Stimulated activated naive CD8-positive, alpha-beta T cell treated with anti-CD3 and anti-CD28 coated beads, Interleukin-15, Interleukin-2, amounts not matched to agents 100 ng/mL and 50 ng/mL, for 24 hours (primary cell): ENCODE measurements around the gene TNFSF15.

Source experiments
- H3K27ac Mint-ChIP-seq: one replicate; pipeline ENCODE4 v1.8.0; 2021; ENCODE audit warnings: mild to moderate bottlenecking, mixed read lengths
- H3K27me3 Mint-ChIP-seq: one replicate; pipeline ENCODE4 v1.8.0; 2021; ENCODE audit warnings: mixed read lengths
- H3K36me3 Mint-ChIP-seq: one replicate; pipeline ENCODE4 v1.8.0; 2021; ENCODE audit warnings: low read depth, mixed read lengths
- H3K4me1 Mint-ChIP-seq: one replicate; pipeline ENCODE4 v1.8.0; 2021; ENCODE audit warnings: low read depth, mixed read lengths
- H3K4me3 Mint-ChIP-seq: one replicate; pipeline ENCODE4 v1.8.0; 2021; ENCODE audit warnings: mild to moderate bottlenecking, mixed read lengths
- H3K9me3 Mint-ChIP-seq: one replicate; pipeline ENCODE4 v1.8.0; 2021; ENCODE audit warnings: mixed read lengths

Gene TNFSF15

GRCh38 chr9:114785866-114786650 lies 19.8 kb downstream of the TNFSF15 start:
- no peak overlapping the region for H3K4me3 Mint-ChIP-seq
- no peaks in the 10 kb centered on the region for H3K27me3 Mint-ChIP-seq
- H3K9me3 Mint-ChIP-seq: no peaks in the 10 kb centered on the region
- no peak overlapping the region for H3K27ac Mint-ChIP-seq
- H3K36me3 Mint-ChIP-seq: no peaks in the 10 kb centered on the region
- H3K4me1 Mint-ChIP-seq: peaks cover 7% of the 10 kb centered on the region

- no peaks in the 10 kb centered on the region for H3K27me3 Mint-ChIP-seq
- H3K4me1 Mint-ChIP-seq: peaks cover 7% of the 10 kb centered on the region
- no peaks in the 10 kb centered on the region for H3K9me3 Mint-ChIP-seq
- no peak overlapping the region for H3K27ac Mint-ChIP-seq
- H3K36me3 Mint-ChIP-seq: no peaks in the 10 kb centered on the region
- no peak overlapping the region for H3K4me3 Mint-ChIP-seq
Measured at GRCh38 chr9:114784721-114785279, 21.0 kb downstream of the TNFSF15 start.

GRCh38 chr9:114782586-114782985 lies 23.3 kb downstream of the TNFSF15 start:
- Mint-ChIP-seq H3K4me1 (peaks cover 14% of the 10 kb centered on the region), H3K27ac (no peak overlapping the region), H3K9me3 (no peaks in the 10 kb centered on the region), H3K36me3 (no peaks in the 10 kb centered on the region), H3K27me3 (no peaks in the 10 kb centered on the region), H3K4me3 (no peak overlapping the region)

GRCh38 chr9:114779352-114779845 lies 26.4 kb downstream of the TNFSF15 start:
- H3K4me3 Mint-ChIP-seq: no peak overlapping the region
- no peaks in the 10 kb centered on the region for H3K27me3 Mint-ChIP-seq
- no peaks in the 10 kb centered on the region for H3K9me3 Mint-ChIP-seq
- no peak overlapping the region for H3K27ac Mint-ChIP-seq
- H3K36me3 Mint-ChIP-seq: no peaks in the 10 kb centered on the region
- H3K4me1 Mint-ChIP-seq: peaks cover 35% of the 10 kb centered on the region

- Mint-ChIP-seq H3K27me3 (no peaks in the 10 kb centered on the region), H3K36me3 (no peaks in the 10 kb centered on the region), H3K27ac (no peak overlapping the region), H3K4me3 (no peak overlapping the region), H3K9me3 (no peaks in the 10 kb centered on the region), H3K4me1 (peaks cover 38% of the 10 kb centered on the region)
Measured at GRCh38 chr9:114777821-114778609, 27.8 kb downstream of the TNFSF15 start.

- H3K36me3 Mint-ChIP-seq: no peaks in the 10 kb centered on the region
- H3K9me3 Mint-ChIP-seq: no peaks in the 10 kb centered on the region
- peaks cover 38% of the 10 kb centered on the region for H3K4me1 Mint-ChIP-seq
- no peak overlapping the region for H3K4me3 Mint-ChIP-seq
- H3K27ac Mint-ChIP-seq: no peak overlapping the region
- H3K27me3 Mint-ChIP-seq: no peaks in the 10 kb centered on the region
Measured at GRCh38 chr9:114776683-114777399, 29.0 kb downstream of the TNFSF15 start.

- no peak overlapping the region for H3K27ac Mint-ChIP-seq
- H3K4me1 Mint-ChIP-seq: peaks cover 38% of the 10 kb centered on the region
- H3K4me3 Mint-ChIP-seq: no peak overlapping the region
- H3K36me3 Mint-ChIP-seq: no peaks in the 10 kb centered on the region
- H3K27me3 Mint-ChIP-seq: no peaks in the 10 kb centered on the region
- H3K9me3 Mint-ChIP-seq: no peaks in the 10 kb centered on the region
Measured at GRCh38 chr9:114775981-114776380, 29.9 kb downstream of the TNFSF15 start.

- peaks cover 38% of the 10 kb centered on the region for H3K4me1 Mint-ChIP-seq
- no peak overlapping the region for H3K27ac Mint-ChIP-seq
- no peaks in the 10 kb centered on the region for H3K9me3 Mint-ChIP-seq
- H3K27me3 Mint-ChIP-seq: no peaks in the 10 kb centered on the region
- no peak overlapping the region for H3K4me3 Mint-ChIP-seq
- no peaks in the 10 kb centered on the region for H3K36me3 Mint-ChIP-seq
Measured at GRCh38 chr9:114775121-114775520, 30.7 kb downstream of the TNFSF15 start.

GRCh38 chr9:114774524-114774923 lies 31.3 kb downstream of the TNFSF15 start:
- no peak overlapping the region for H3K27ac Mint-ChIP-seq
- H3K27me3 Mint-ChIP-seq: no peaks in the 10 kb centered on the region
- H3K9me3 Mint-ChIP-seq: no peaks in the 10 kb centered on the region
- H3K36me3 Mint-ChIP-seq: no peaks in the 10 kb centered on the region
- peaks cover 38% of the 10 kb centered on the region for H3K4me1 Mint-ChIP-seq
- H3K4me3 Mint-ChIP-seq: no peak overlapping the region

- Mint-ChIP-seq H3K27me3 (no peaks in the 10 kb centered on the region), H3K4me1 (peaks cover 27% of the 10 kb centered on the region), H3K36me3 (no peaks in the 10 kb centered on the region), H3K4me3 (no peak overlapping the region), H3K27ac (no peak overlapping the region), H3K9me3 (no peaks in the 10 kb centered on the region)
Measured at GRCh38 chr9:114771889-114772288, 34.0 kb downstream of the TNFSF15 start.

GRCh38 chr9:114770991-114771390 lies 34.8 kb downstream of the TNFSF15 start:
- Mint-ChIP-seq H3K27me3 (no peaks in the 10 kb centered on the region), H3K4me3 (no peak overlapping the region), H3K9me3 (no peaks in the 10 kb centered on the region), H3K4me1 (peaks cover 19% of the 10 kb centered on the region), H3K36me3 (no peaks in the 10 kb centered on the region), H3K27ac (no peak overlapping the region)

GRCh38 chr9:114769624-114770023 lies 36.2 kb downstream of the TNFSF15 start:
- no peak overlapping the region for H3K4me3 Mint-ChIP-seq
- no peaks in the 10 kb centered on the region for H3K27me3 Mint-ChIP-seq
- H3K36me3 Mint-ChIP-seq: no peaks in the 10 kb centered on the region
- H3K27ac Mint-ChIP-seq: no peak overlapping the region
- no peaks in the 10 kb centered on the region for H3K9me3 Mint-ChIP-seq
- H3K4me1 Mint-ChIP-seq: peaks cover 6% of the 10 kb centered on the region

- Mint-ChIP-seq H3K4me3 (no peak overlapping the region), H3K9me3 (peaks cover 8% of the 10 kb centered on the region), H3K27ac (no peak overlapping the region), H3K27me3 (no peaks in the 10 kb centered on the region), H3K4me1 (no peaks in the 10 kb centered on the region), H3K36me3 (no peaks in the 10 kb centered on the region)
Measured at GRCh38 chr9:114763220-114763619, 42.6 kb downstream of the TNFSF15 start.

GRCh38 chr9:114761523-114761922 lies 44.3 kb downstream of the TNFSF15 start:
- Mint-ChIP-seq H3K4me3 (no peak overlapping the region), H3K27ac (no peak overlapping the region), H3K36me3 (no peaks in the 10 kb centered on the region), H3K4me1 (peaks cover 6% of the 10 kb centered on the region), H3K9me3 (peaks cover 8% of the 10 kb centered on the region), H3K27me3 (no peaks in the 10 kb centered on the region)
